ENCODE data around the gene GALNT4.

GALNT4 gene

GRCh38 chr12:89494411-89495231 is 30.0 kb downstream of the GALNT4 start:
- TF ChIP-seq CTCF (IDR thresholded peaks at IDR 0.05; ENCODE audit: low read depth, low read length): no peak
- H3K4me3 ChIP-seq (ENCODE audit: low read depth, low read length): peak overlapping the region; percentile 18; the same call in 1 of the 2 replicates

GRCh38 chr12:89493670-89494302 is 30.8 kb downstream of the GALNT4 start:
- no peak for TF ChIP-seq CTCF (IDR thresholded peaks at IDR 0.05; ENCODE audit: low read depth, low read length)
- no peak overlapping the region for H3K4me3 ChIP-seq (ENCODE audit: low read depth, low read length)

GRCh38 chr12:89492883-89493282 is 31.7 kb downstream of the GALNT4 start:
- no peak for TF ChIP-seq CTCF (IDR thresholded peaks at IDR 0.05; ENCODE audit: low read depth, low read length)
- no peak overlapping the region for H3K4me3 ChIP-seq (ENCODE audit: low read depth, low read length)

GRCh38 chr12:89490922-89491321 is 33.7 kb downstream of the GALNT4 start:
- TF ChIP-seq CTCF (IDR thresholded peaks at IDR 0.05; ENCODE audit: low read depth, low read length): no peak
- H3K4me3 ChIP-seq (ENCODE audit: low read depth, low read length): no peak overlapping the region

- no peak for TF ChIP-seq CTCF (IDR thresholded peaks at IDR 0.05; ENCODE audit: low read depth, low read length)
- no peak overlapping the region for H3K4me3 ChIP-seq (ENCODE audit: low read depth, low read length)
Observed at GRCh38 chr12:89486264-89486663, 38.3 kb downstream of the GALNT4 start.

- no peak for TF ChIP-seq CTCF (IDR thresholded peaks at IDR 0.05; ENCODE audit: low read depth, low read length)
- no peak overlapping the region for H3K4me3 ChIP-seq (ENCODE audit: low read depth, low read length)
Observed at GRCh38 chr12:89484470-89484869, 40.1 kb downstream of the GALNT4 start.
